Trophoblast cell (in vitro differentiated cells and primary cell): ENCODE measurements around the gene NUP37.
"Not testable (repeated sequence)": the region's sequence is repeated elsewhere in the genome, so short reads cannot be mapped to it uniquely, and the experiment has no call there.

Source experiments
- DNase-seq, 2 donors: peaks; one replicate each; pipeline ENCODE4 v3.0.0-alpha.2; 2016
- H2AFZ ChIP-seq: 2 replicates; pipeline ENCODE4 v1.6.1; 2013; ENCODE audit warnings: low read length, moderate library complexity, mild to moderate bottlenecking; ENCODE audit not compliant: insufficient read depth, poor library complexity
- H2AK5ac ChIP-seq: 2 replicates; pipeline ENCODE4 v1.6.1; 2013; ENCODE audit warnings: mild to moderate bottlenecking, low read length
- H2BK120ac ChIP-seq: 2 replicates; pipeline ENCODE4 v1.6.1; 2013; ENCODE audit warnings: low read length, mild to moderate bottlenecking, moderate library complexity; ENCODE audit not compliant: insufficient read depth, poor library complexity
- H2BK12ac ChIP-seq: 2 replicates; pipeline ENCODE4 v1.6.1; 2013; ENCODE audit warnings: mild to moderate bottlenecking, low read length, moderate library complexity
- H2BK5ac ChIP-seq: 2 replicates; pipeline ENCODE4 v1.6.1; 2013; ENCODE audit warnings: low read length, low read depth, moderate library complexity, mild to moderate bottlenecking; ENCODE audit not compliant: poor library complexity
- H3K14ac ChIP-seq: 2 replicates; pipeline ENCODE4 v1.6.1; 2013; ENCODE audit warnings: mild to moderate bottlenecking, low read length
- H3K18ac ChIP-seq: 2 replicates; pipeline ENCODE4 v1.6.1; 2013; ENCODE audit warnings: mild to moderate bottlenecking, low read length
- H3K23ac ChIP-seq: 2 replicates; pipeline ENCODE4 v1.6.1; 2013; ENCODE audit warnings: low read length
- H3K27ac ChIP-seq: 2 replicates; pipeline ENCODE4 v1.5.1; 2013; ENCODE audit warnings: low read depth, mild to moderate bottlenecking, inconsistent platforms, low read length, moderate library complexity
- H3K27me3 ChIP-seq: 2 replicates; pipeline ENCODE4 v1.6.1; 2013; ENCODE audit warnings: inconsistent platforms, mild to moderate bottlenecking, low read length, moderate library complexity; ENCODE audit not compliant: insufficient read depth
- H3K36me3 ChIP-seq, 2 experiments: 1 replicate in 1 of 2; 2 replicates in 1 of 2; pipeline ENCODE4 v1.6.1; 2013; ENCODE audit warnings: low read length in 2 of 2, mild to moderate bottlenecking in 2 of 2, moderate library complexity in 1 of 2; ENCODE audit not compliant: insufficient read depth in 2 of 2, control insufficient read depth in 1 of 2
- H3K4ac ChIP-seq: 2 replicates; pipeline ENCODE4 v1.6.1; 2013; ENCODE audit warnings: low read depth, mild to moderate bottlenecking, low read length, moderate library complexity
- H3K4me1 ChIP-seq, 2 experiments: 1 replicate in 1 of 2; 2 replicates in 1 of 2; pipeline ENCODE4 v1.6.1; 2013; ENCODE audit warnings: low read length in 2 of 2, mild to moderate bottlenecking in 2 of 2, moderate library complexity in 1 of 2; ENCODE audit not compliant: insufficient read depth in 2 of 2, control insufficient read depth in 1 of 2
- H3K4me2 ChIP-seq: 2 replicates; pipeline ENCODE4 v1.6.1; 2013; ENCODE audit warnings: inconsistent platforms, mild to moderate bottlenecking, low read length, moderate library complexity
- H3K4me3 ChIP-seq: 2 replicates; pipeline ENCODE4 v1.5.1; 2013; ENCODE audit warnings: mild to moderate bottlenecking, low read depth, low read length, inconsistent platforms
- H3K79me1 ChIP-seq: one replicate; pipeline ENCODE4 v1.6.1; 2013; ENCODE audit warnings: low read length
- H3K79me2 ChIP-seq: 2 replicates; pipeline ENCODE4 v1.6.1; 2013; ENCODE audit warnings: low read length, mild to moderate bottlenecking; ENCODE audit not compliant: control insufficient read depth, insufficient read depth, poor library complexity
- H3K9ac ChIP-seq: 2 replicates; pipeline ENCODE4 v1.6.1; 2013; ENCODE audit warnings: mild to moderate bottlenecking, low read length
- H3K9me3 ChIP-seq: 2 replicates; pipeline ENCODE4 v1.6.1; 2013; ENCODE audit warnings: low read depth, mild to moderate bottlenecking, control low read depth, inconsistent platforms, low read length; ENCODE audit not compliant: insufficient read depth
- H4K12ac ChIP-seq: 2 replicates; pipeline ENCODE4 v1.6.1; 2013; ENCODE audit warnings: low read depth, mild to moderate bottlenecking, low read length, moderate library complexity
- H4K8ac ChIP-seq: 2 replicates; pipeline ENCODE4 v1.6.1; 2013; ENCODE audit warnings: low read depth, mild to moderate bottlenecking, low read length, moderate library complexity
- H4K91ac ChIP-seq: one replicate; pipeline ENCODE4 v1.6.1; 2013; ENCODE audit warnings: low read depth, mild to moderate bottlenecking, low read length, moderate library complexity
- WGBS: extraction: QIAGEN DNeasy Blood & Tissue Kit; methylation state at CpG from one replicate; pipeline ENCODE4 v1.1.7; 2013; ENCODE audit warnings: missing lambda C conversion rate; ENCODE audit not compliant: insufficient read length, insufficient coverage; ENCODE audit errors: extremely low coverage; 5-methylcytosine and 5-hydroxymethylcytosine counted together

The NUP37 gene

DNA sequence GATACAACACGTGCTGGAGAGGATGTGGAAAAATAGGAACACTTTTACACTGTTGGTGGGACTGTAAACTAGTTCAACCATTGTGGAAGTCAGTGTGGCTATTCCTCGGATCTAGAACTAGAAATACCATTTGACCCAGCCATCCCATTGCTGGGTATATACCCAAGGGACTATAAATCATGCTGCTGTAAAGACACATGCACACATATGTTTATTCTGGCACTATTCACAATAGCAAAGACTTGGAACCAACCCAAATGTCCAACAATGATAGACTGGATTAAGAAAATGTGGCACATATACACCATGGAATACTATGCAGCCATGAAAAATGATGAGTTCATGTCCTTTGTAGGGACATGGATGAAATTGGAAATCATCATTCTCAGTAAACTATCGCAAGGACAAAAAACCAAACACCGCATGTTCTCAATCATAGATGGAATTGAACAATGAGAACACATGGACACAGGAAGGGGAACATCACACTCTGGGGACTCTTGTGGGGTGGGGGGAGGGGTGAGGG is 27.2 kb upstream of the NUP37 start:
- H3K9ac ChIP-seq, H3K4me3 ChIP-seq, H2BK12ac ChIP-seq, H2BK5ac ChIP-seq, H2AFZ ChIP-seq, H2AK5ac ChIP-seq, H3K36me3 ChIP-seq, H3K14ac ChIP-seq, H3K27me3 ChIP-seq, H3K79me2 ChIP-seq, H3K9me3 ChIP-seq, H3K4me1 ChIP-seq, DNase-seq, H4K91ac ChIP-seq, H3K23ac ChIP-seq, H4K8ac ChIP-seq, H3K4ac ChIP-seq, H2BK120ac ChIP-seq, H3K79me1 ChIP-seq, H3K27ac ChIP-seq, H4K12ac ChIP-seq, H3K4me2 ChIP-seq, H3K18ac ChIP-seq: not testable (repeated sequence)
- WGBS, result no CpG with 5 or more reads among the region's 4 CpGs

DNA sequence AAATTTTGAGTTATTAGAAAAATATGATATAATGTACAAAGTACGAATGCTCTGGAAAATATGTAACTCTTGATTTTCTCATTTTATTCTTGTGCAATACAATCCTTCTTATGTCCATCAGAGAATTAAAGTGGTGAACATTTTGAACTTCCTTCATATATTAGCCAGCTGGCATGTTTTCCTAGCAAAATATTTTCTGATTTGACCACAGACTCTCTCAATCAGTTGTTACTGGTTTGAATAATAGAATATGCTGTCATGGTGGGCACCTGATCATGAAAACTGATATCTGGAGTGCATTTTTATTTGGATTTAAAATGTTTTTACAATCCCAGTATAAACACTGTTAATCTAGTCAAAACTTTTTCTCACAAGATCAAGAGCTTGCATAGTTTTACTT is 24.3 kb upstream of the NUP37 start:
- Histone ChIP-seq H3K36me3 (peaks cover 0 to 2% of the 10 kb centered on the region in 2 experiments), H4K8ac (no peak overlapping the region), H3K4me1 (no peaks in the 10 kb centered on the region), H4K91ac (no peak overlapping the region), H4K12ac (no peak overlapping the region), H2AK5ac (no peak overlapping the region), H3K9ac (no peak overlapping the region), H3K4me3 (no peak overlapping the region), H2BK12ac (no peak overlapping the region), H3K27me3 (no peaks in the 10 kb centered on the region), H3K4me2 (no peak overlapping the region), H3K14ac (no peak overlapping the region), H3K79me1 (no peaks in the 10 kb centered on the region), H3K4ac (no peak overlapping the region), H3K18ac (no peak overlapping the region), H3K27ac (no peak overlapping the region), H3K79me2 (no peaks in the 10 kb centered on the region), H3K9me3 (no peaks in the 10 kb centered on the region), H2BK5ac (no peak overlapping the region), H2BK120ac (no peak overlapping the region), H3K23ac (no peak overlapping the region), H2AFZ (no peak overlapping the region)
- no peak for DNase-seq
- WGBS, result no CpG with 5 or more reads among the region's 1 CpG

DNA sequence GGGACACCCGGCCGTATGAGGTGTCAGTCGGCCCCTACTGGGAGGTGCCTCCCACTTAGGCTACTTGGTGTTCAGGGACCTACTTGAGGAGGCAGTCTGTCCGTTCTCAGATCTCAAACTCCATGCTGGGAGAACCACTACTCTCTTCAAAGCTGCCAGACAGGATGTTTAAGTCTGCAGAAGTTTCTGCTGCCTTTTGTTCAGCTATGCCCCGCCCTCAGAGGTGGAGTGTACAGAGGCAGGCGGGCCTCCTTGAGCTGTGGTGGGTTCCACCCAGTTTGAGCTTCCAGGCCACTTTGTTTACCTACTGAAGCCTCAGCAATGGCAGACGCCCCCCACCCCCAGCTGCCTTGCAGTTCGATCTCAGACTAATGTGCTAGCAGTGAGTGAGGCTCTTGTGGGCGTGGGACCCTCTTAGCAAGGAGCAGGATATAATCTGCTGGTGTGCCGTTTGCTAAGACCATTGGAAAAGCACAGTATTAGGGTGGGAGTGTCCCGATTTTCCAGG is 23.0 kb upstream of the NUP37 start:
- not testable (repeated sequence) for H3K79me1 ChIP-seq
- no CpG with 5 or more reads among the region's 11 CpGs for WGBS

DNA sequence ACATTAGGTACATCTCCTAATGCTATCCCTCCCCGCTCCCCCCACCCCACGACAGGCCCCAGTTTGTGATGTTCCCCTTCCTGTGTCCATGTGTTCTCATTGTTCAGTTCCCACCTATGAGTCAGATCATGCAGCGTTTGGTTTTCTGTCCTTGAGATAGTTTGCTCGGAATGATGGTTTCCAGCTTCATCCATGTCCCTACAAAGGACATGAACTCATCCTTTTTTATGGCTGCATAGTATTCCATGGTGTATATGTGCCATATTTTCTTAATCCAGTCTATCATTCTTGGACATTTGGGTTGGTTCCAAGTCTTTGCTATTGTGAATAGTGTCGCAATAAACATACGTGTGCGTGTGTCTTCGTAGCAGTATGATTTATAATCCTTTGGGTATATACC is 17.7 kb upstream of the NUP37 start:
- not testable (repeated sequence) for H3K4me1 ChIP-seq, H2BK12ac ChIP-seq, H2BK120ac ChIP-seq, H3K9ac ChIP-seq, H3K9me3 ChIP-seq, H3K27ac ChIP-seq, H4K8ac ChIP-seq, H3K4me3 ChIP-seq, H2BK5ac ChIP-seq, H3K27me3 ChIP-seq, H4K91ac ChIP-seq, H2AFZ ChIP-seq, DNase-seq, H2AK5ac ChIP-seq, H4K12ac ChIP-seq, H3K36me3 ChIP-seq, H3K79me1 ChIP-seq, H3K4ac ChIP-seq, H3K79me2 ChIP-seq, H3K14ac ChIP-seq, H3K23ac ChIP-seq, H3K4me2 ChIP-seq, H3K18ac ChIP-seq
- no CpG with 5 or more reads among the region's 8 CpGs for WGBS

More for the DNA sequence above, 23.0 kb upstream of the NUP37 start:
- not testable (repeated sequence) for H2AK5ac ChIP-seq, H3K9me3 ChIP-seq, H3K4me3 ChIP-seq, H3K79me2 ChIP-seq, H4K12ac ChIP-seq, H3K4me1 ChIP-seq, H2BK12ac ChIP-seq, H4K8ac ChIP-seq, H3K4me2 ChIP-seq, H3K23ac ChIP-seq, H3K36me3 ChIP-seq, H2BK120ac ChIP-seq, H3K4ac ChIP-seq, H3K27ac ChIP-seq, H2AFZ ChIP-seq, H3K27me3 ChIP-seq, H4K91ac ChIP-seq, H3K14ac ChIP-seq, H3K9ac ChIP-seq, H2BK5ac ChIP-seq, DNase-seq, H3K18ac ChIP-seq
